Chondrocyte (in vitro differentiated cells): Measurements from ENCODE around the gene ECI1. TPM values are rescaled to one million over a fixed set of nuclear protein-coding genes. Genes with fewer than 3 reads are reported as not detected.

Source experiments
- DNase-seq: peaks from one replicate; pipeline ENCODE4 v3.0.0; 2021; ENCODE audit warnings: mixed read lengths, low spot score
- H3K27ac Mint-ChIP-seq: one replicate; pipeline ENCODE4 v1.8.0; 2021; ENCODE audit warnings: mild to moderate bottlenecking, moderate library complexity, mixed read lengths; ENCODE audit not compliant: unreplicated experiment
- H3K27me3 Mint-ChIP-seq: 2 replicates; pipeline ENCODE4 v1.8.0; 2021; ENCODE audit warnings: low read depth, mixed read lengths
- H3K36me3 Mint-ChIP-seq: 2 replicates; pipeline ENCODE4 v1.8.0; 2021; ENCODE audit warnings: low read depth, mixed read lengths
- H3K4me1 Mint-ChIP-seq: 2 replicates; pipeline ENCODE4 v1.8.0; 2021; ENCODE audit warnings: low read depth, mild to moderate bottlenecking, mixed read lengths
- H3K4me3 Mint-ChIP-seq: one replicate; pipeline ENCODE4 v1.8.0; 2021; ENCODE audit warnings: mild to moderate bottlenecking, moderate library complexity, mixed read lengths; ENCODE audit not compliant: unreplicated experiment
- H3K9me3 Mint-ChIP-seq: 2 replicates; pipeline ENCODE4 v1.8.0; 2021; ENCODE audit warnings: low read depth, mixed read lengths
- CTCF ChIP-seq: fragments of 200-600 bp; sonication (generic); IDR thresholded peaks from 2 replicates; pipeline ENCODE4 v1.5.0; 2021; ENCODE audit warnings: antibody characterized with exemption, mild to moderate bottlenecking, moderate library complexity
- total RNA-seq: library from RNA; stranded (reverse); gene quantifications from 3 replicates; pipeline ENCODE4 v1.2.1, GENCODE V29; 2021

The ECI1 gene
- total RNA-seq, 1 donor from 2014 or later, result 44.5 TPM

GRCh38 chr16:2284001-2284770 lies 32.8 kb upstream of the ECI1 start:
- Mint-ChIP-seq H3K9me3 (no peaks in the 10 kb centered on the region), H3K4me3 (no peak overlapping the region), H3K36me3 (peaks cover 13% of the 10 kb centered on the region), H3K27ac (no peak overlapping the region), H3K27me3 (no peaks in the 10 kb centered on the region), H3K4me1 (no peaks in the 10 kb centered on the region)
- no peak for TF ChIP-seq CTCF
- peak; percentile 84 for DNase-seq

GRCh38 chr16:2282866-2283555 lies 31.6 kb upstream of the ECI1 start:
- Mint-ChIP-seq H3K27me3 (no peaks in the 10 kb centered on the region), H3K36me3 (peaks cover 13% of the 10 kb centered on the region), H3K4me3 (no peak overlapping the region), H3K27ac (no peak overlapping the region), H3K9me3 (no peaks in the 10 kb centered on the region), H3K4me1 (no peaks in the 10 kb centered on the region)
- DNase-seq, result no peak
- TF ChIP-seq CTCF, result no peak

- no peaks in the 10 kb centered on the region for H3K27me3 Mint-ChIP-seq
- H3K36me3 Mint-ChIP-seq, result peaks cover 13% of the 10 kb centered on the region
- DNase-seq, result no peak
- no peak overlapping the region for H3K4me3 Mint-ChIP-seq
- TF ChIP-seq CTCF, result no peak
- no peak overlapping the region for H3K27ac Mint-ChIP-seq
- no peaks in the 10 kb centered on the region for H3K9me3 Mint-ChIP-seq
- H3K4me1 Mint-ChIP-seq, result no peaks in the 10 kb centered on the region
Measured at GRCh38 chr16:2282262-2282661, 30.9 kb upstream of the ECI1 start.

DNA sequence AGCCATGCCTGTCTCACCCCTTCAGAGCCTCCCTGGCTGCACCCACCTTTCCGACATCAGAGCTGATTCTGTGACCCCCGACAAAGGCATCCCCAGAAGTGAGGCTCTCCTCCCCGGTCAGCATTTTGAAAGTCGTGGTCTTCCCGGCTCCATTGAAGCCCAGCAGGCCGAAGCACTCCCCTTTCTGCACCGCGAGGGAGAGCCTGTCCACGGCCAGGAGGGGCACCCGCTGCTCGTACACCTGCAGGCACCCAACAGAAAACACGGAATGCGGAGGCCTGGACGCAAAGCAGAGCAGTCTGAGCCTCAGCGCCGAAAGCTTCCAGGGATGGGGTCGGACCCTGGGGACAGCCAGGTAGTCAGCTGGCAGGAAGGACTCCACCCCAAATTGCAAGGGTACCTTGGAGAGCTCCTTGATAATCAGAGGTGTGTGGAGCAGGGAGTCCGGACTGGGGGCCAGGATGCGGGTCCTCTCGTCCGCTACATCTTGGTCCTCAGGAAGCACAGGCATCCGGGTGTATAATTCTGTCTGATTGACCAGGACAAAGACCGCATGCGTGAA lies 29.7 kb upstream of the ECI1 start:
- no peak overlapping the region for H3K27ac Mint-ChIP-seq
- H3K36me3 Mint-ChIP-seq, result peaks cover 13% of the 10 kb centered on the region
- H3K9me3 Mint-ChIP-seq, result no peaks in the 10 kb centered on the region
- H3K4me3 Mint-ChIP-seq, result no peak overlapping the region
- no peak for TF ChIP-seq CTCF
- peaks cover under 1% of the 10 kb centered on the region for H3K4me1 Mint-ChIP-seq
- no peak for DNase-seq
- H3K27me3 Mint-ChIP-seq, result no peaks in the 10 kb centered on the region

- H3K27me3 Mint-ChIP-seq, result no peaks in the 10 kb centered on the region
- H3K9me3 Mint-ChIP-seq, result no peaks in the 10 kb centered on the region
- peaks cover 13% of the 10 kb centered on the region for H3K36me3 Mint-ChIP-seq
- H3K4me1 Mint-ChIP-seq, result peaks cover 2% of the 10 kb centered on the region
- H3K27ac Mint-ChIP-seq, result no peak overlapping the region
- H3K4me3 Mint-ChIP-seq, result no peak overlapping the region
- TF ChIP-seq CTCF, result no peak
- DNase-seq, result no peak
Measured at GRCh38 chr16:2280461-2280860, 29.1 kb upstream of the ECI1 start.
